Stimulated activated CD8-positive, alpha-beta memory T cell treated with anti-CD3 and anti-CD28 coated beads, Interleukin-4, amount 100 ng/mL, for 24 hours (primary cell): Measurements from ENCODE around the gene CACNB3.
"Not testable (repeated sequence)": the region's sequence is repeated elsewhere in the genome, so short reads cannot be mapped to it uniquely, and the experiment has no call there.

Experiments
- DNase-seq: peaks from one replicate; pipeline ENCODE4 v3.0.0-alpha.2; 2020; ENCODE audit warnings: low read depth

CACNB3 gene

GRCh38 chr12:48854932-48855331, 36.6 kb downstream of the CACNB3 start:
- DNase-seq: not testable (repeated sequence)

- no peak for DNase-seq
These were observed 38.1 kb downstream of the CACNB3 start for GRCh38 chr12:48856379-48856778.

- no peak for DNase-seq
These were observed 39.1 kb downstream of the CACNB3 start for GRCh38 chr12:48857278-48857994.

GRCh38 chr12:48858043-48858442, 39.7 kb downstream of the CACNB3 start:
- no peak for DNase-seq

GRCh38 chr12:48859607-48860006, 41.3 kb downstream of the CACNB3 start:
- no peak for DNase-seq

- DNase-seq: not testable (repeated sequence)
These were observed 41.9 kb downstream of the CACNB3 start for GRCh38 chr12:48860236-48860635.

GRCh38 chr12:48861111-48861510, 42.8 kb downstream of the CACNB3 start:
- no peak for DNase-seq

- DNase-seq: no peak
These were observed 44.5 kb downstream of the CACNB3 start for GRCh38 chr12:48862760-48863159.

- no peak for DNase-seq
These were observed 45.0 kb downstream of the CACNB3 start for GRCh38 chr12:48863291-48863690.

GRCh38 chr12:48865281-48866051, 47.2 kb downstream of the CACNB3 start, which contains the start of gene RND1:
TSS of gene RND1 (minus strand) at chr12:48865870. CDS start at chr12:48865767, 103 bp downstream.
- DNase-seq: peak; percentile 71

- DNase-seq: no peak
These were observed 47.9 kb downstream of the CACNB3 start for GRCh38 chr12:48866052-48866711.

- no peak for DNase-seq
These were observed 50.2 kb downstream of the CACNB3 start for GRCh38 chr12:48868451-48868850.

- no peak for DNase-seq
These were observed 50.9 kb downstream of the CACNB3 start for GRCh38 chr12:48869191-48869590.

GRCh38 chr12:48873096-48873495, 54.8 kb downstream of the CACNB3 start:
- DNase-seq: no peak

GRCh38 chr12:48873534-48873933, 55.2 kb downstream of the CACNB3 start:
- DNase-seq: not testable (repeated sequence)

GRCh38 chr12:48875944-48876515, 57.7 kb downstream of the CACNB3 start:
- no peak for DNase-seq
